HG03175 (cell line): ENCODE results near the gene KRTAP3-2.

Source experiments
- ATAC-seq: cut with Tn5 transposase; IDR thresholded peaks from one replicate; pipeline ENCODE4 v1.9.1; 2021; ENCODE audit warnings: mild to moderate bottlenecking, moderate library complexity; ENCODE audit not compliant: unreplicated experiment

The KRTAP3-2 gene

GRCh38 chr17:41012326-41013120 is 12.8 kb upstream of the KRTAP3-2 start:
- no peak for ATAC-seq

GRCh38 chr17:41010441-41010840 is 10.7 kb upstream of the KRTAP3-2 start:
- no peak for ATAC-seq

DNA sequence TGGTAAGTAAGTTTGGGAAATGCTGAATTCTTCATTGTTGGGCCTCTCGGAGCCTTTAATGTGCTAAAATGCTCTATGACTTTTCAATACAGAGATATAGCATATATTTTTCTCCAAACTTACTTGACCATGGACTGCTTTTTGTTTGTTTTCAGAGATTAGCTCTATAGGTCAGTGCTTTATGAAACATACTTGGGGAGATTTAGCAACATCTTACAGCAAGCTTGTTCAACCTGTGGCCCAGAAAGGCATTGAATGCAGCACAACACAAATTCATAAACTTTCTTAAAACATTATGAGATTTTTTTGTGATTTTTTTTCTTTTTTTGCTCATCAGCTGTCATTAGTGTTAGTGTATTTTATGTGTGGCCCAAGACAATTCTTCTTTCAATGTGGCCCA is 10.2 kb upstream of the KRTAP3-2 start:
- ATAC-seq = no peak

GRCh38 chr17:41009301-41009760 is 9.6 kb upstream of the KRTAP3-2 start:
- no peak for ATAC-seq

DNA sequence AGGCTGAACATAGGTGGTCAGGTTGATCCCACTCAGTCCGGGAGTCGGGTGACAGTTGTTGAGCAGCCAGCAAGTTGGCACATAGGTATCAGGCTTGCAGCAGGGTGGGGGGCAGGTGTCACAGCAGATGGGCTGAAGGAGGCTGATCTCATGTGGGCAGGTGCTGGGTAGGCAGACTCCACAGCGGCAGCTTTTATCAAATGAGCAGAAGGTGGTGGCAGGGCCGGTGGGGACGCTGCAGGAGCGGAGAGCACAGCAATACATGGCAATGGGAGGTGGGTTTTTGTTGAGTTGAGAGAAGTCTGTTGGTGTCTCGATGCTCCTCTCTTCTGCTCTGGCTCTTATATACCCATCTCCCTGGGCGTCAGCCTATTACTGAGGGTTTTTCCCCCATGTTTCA is 9.1 kb upstream of the KRTAP3-2 start, which contains the start of gene KRTAP3-1:
Gene KRTAP3-1, minus strand, starts transcription at position 318 of the 400 bp plus-strand sequence. Its CDS starts 54 bp downstream, at position 264.
- no peak for ATAC-seq

DNA sequence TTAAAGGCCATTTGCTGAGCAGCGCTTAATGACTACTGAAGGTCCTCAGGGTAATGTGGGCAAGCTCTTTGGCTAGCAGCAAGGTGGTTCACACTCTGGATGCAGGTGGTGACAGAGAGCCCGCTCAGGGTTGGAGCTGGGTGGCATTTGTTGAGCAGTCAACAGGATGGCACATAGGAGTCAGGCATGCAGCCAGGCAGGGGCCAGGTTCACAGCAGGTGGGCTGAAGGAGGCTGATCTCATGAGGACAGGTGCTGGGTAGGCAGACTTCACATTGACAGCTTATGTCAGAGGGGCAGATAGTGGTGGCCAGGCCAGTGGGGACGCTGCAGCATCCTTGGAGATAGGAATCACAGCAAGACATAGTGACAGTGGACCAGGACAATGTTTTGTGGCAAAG is 4.7 kb upstream of the KRTAP3-2 start:
- ATAC-seq = no peak

DNA sequence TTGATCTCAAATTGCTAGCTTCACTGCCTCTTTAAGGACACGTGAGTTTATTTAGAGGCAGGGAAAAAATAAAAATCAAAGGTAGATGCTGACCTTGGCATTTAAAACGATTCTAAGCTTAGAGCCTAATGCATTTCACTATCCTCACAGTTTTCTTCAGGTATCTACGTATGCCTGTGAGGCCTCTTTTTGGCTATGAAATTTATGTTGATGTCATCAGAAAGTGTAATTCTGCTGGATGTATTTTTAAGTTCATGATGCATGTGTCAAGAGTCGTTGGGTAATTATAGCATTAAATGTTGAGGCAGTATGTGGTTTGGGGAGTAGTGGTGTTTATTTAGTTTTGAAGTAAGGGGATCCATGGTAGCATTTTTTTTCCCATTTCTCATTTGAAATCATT is 4.2 kb upstream of the KRTAP3-2 start:
- ATAC-seq = no peak

DNA sequence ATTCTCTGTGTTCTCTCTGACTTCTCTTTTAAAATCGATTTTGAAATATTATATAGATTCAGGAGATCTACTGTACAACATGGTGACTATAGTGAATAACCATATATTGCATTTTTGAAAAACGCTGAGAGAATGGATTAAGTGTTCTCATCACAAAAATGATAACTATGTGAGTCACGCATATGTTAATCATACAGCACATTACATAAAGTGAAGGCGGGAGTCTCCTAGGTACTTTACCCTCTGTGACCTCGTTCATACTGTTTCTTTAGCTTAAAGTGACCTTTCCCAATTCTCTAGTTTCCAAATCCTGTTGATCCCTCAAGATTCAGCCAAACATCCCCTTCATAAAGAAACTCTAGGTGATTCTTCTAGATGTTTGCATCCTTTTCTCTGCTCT is 3.1 kb upstream of the KRTAP3-2 start:
- ATAC-seq = no peak

DNA sequence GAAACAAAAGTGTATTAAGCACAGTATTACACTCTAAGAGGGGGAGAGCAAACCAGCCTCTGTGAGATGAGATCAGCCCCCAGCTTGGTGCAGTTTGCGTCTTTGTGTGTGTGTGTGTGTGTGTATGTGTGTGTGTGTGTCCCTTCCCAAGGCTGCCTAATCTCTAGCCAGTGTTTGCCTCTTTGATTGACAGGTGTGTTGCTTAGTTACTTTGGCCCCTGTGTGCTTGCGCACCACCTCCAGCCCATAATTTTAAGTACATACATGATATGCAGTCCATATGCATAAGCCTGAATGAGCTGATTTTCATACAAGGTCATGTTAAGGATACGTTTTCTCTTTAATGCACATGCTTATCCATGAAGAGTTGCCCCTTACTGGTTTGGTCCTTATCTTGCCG is 2.1 kb upstream of the KRTAP3-2 start:
- ATAC-seq = no peak

DNA sequence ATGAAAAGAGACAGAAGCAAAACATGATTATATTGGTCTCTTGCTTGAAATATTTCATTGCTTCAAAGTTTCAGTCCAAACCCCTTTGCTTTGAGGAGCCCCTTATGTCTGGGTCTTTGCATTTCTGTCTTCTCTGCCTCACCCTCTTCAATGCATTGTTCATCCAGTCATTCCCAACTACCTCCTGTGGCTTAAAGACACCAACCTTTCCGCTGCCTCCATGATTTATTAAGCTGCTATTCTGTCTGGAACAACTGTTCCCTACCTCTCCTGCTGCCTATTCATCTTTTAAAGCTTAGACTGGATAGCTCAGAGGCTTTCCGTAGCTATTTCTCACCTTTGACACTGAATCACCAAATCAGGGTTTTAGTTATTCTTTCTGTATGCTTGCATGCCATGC is 2.3 kb downstream of the KRTAP3-2 start:
- ATAC-seq = no peak

GRCh38 chr17:40996829-40997228 is 2.9 kb downstream of the KRTAP3-2 start:
- no peak for ATAC-seq

DNA sequence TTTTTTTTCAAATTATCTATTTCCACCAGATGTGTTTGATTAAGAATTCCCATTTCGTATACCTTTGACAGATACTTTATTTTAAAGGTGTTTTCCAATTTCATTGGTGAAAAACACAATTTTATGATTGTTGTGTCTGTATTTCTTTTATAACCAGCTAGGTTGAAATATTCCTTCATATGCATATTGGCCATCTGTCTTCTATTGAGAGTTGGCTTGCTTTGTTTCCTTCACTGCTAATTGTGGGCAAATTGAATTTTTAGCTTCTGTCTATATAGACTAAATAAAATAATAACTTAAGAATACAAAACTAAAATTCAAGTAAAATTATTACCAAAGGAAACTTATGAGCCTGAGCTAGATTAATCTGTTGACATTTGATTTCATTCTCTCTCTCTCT is 4.6 kb downstream of the KRTAP3-2 start:
- no peak for ATAC-seq

DNA sequence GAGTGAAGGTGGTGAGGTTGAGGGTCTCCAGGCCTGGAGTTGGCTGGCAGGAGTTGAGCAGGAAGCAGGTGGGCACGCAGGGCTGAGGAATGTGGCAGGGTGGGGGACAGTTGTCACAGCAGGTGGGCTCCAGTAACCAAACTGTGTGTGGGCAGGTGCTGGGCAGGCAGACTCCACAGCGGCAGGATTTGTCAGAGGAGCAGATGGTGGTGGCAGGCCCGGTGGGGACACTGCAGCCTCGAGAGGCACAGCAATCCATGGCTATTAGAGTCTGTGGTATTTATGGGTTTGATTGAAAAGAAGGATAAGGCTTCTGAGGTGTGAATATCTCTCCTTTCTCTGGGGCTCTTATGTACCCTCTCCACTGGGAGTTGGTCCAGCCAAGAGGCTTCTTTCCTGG is 5.9 kb downstream of the KRTAP3-2 start, which contains the start of gene KRTAP3-3:
Gene KRTAP3-3, minus strand, starts transcription at position 326 of the 400 bp plus-strand sequence. Its CDS starts 67 bp downstream, at position 259.
- ATAC-seq = no peak

DNA sequence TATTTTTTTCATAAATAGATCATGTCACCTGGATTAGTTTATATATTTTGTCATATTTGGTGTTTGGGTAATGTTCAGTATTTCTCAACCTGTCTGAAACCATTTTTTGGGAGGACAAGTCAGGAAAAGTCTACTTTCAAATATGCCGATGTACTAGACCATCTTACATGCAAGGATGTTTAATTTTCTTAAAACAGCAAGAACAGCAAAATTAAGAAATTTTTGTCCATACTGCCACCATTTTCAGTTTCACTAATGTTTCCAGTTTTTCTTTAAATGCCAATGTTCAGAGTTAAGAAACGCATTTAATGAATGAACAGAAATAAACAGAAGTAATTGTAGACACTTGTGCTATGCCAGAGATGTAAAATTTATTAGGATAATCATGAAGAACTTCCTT is 6.6 kb downstream of the KRTAP3-2 start:
- ATAC-seq = no peak

- ATAC-seq = no peak
These were observed 7.0 kb downstream of the KRTAP3-2 start for GRCh38 chr17:40992666-40993065.

GRCh38 chr17:40986920-40987319 is 12.8 kb downstream of the KRTAP3-2 start:
- no peak for ATAC-seq

DNA sequence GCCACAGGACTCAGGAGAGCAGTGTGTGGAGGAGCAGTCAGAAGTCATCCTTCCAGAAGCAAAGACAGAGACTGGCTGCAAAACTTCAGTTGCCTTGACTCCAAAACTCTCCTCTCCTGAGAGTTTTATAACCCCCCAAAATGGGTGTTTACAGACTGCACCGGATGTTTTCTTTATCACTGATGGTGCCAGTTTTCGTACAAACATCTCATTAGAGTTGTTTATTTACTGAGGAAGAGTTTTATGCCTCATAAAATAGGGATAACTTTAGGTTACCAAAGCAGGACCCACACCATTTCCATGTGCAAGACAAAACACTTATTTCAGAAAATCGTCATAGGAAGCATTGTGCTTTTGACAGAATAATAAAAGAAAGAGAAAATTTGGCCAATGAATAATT is 15.5 kb downstream of the KRTAP3-2 start, which contains the start of gene KRT40:
Gene KRT40, minus strand, starts transcription at position 101 of the 400 bp plus-strand sequence. Its CDS starts 53 bp downstream, at position 48.
- ATAC-seq = no peak

- ATAC-seq = no peak
These were observed 18.6 kb downstream of the KRTAP3-2 start for GRCh38 chr17:40981115-40981514.

DNA sequence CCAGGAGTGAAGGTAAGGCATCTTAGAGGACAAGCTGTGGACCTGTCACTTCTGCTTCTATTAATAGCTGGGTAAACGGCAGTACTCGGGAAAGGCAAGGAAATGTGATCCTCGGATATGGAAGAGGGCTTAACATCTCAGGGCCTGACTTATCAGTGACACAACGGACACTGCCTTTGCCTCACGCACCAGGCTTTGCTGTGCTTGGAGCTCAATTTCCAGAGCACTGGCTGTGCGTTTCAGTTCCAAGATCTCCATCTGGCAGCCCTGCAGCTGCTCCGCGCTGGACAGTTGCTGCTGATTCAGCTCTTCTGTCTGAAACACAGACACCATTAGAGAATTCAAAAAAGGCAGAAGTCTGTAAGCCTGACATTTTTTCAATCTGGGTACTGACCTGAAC is 19.1 kb downstream of the KRTAP3-2 start:
- ATAC-seq = no peak

- ATAC-seq = no peak
These were observed 19.6 kb downstream of the KRTAP3-2 start for GRCh38 chr17:40980117-40980516.

GRCh38 chr17:40978575-40979151 is 21.0 kb downstream of the KRTAP3-2 start:
- ATAC-seq = no peak

DNA sequence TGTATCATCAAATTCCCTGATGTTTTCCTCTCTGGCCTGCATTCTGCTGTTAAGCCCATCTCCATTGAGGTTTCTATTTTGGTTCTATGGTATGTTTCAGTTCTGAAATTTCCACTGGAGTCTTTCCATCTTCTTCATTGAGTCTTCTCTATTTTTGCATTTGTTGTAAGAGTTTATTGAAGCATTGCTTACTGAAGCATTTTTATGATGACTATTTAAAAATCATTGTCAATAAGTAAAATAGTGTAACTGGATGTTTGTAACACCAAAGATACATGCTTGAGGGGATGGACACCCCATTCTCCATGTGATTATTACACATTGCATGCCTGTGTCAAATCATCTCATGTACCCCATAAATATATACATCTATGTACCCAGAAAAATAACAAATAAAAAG is 24.2 kb downstream of the KRTAP3-2 start:
- ATAC-seq = no peak
